NCI-H526 (cell line): ENCODE data around the gene AK4.
"Not testable (repeated sequence)": the region's sequence is repeated elsewhere in the genome, so short reads cannot be mapped to it uniquely, and the experiment has no call there.

Experiments
- DNase-seq, 2 experiments: peaks; one replicate each; lab custom pipeline; 2025; lab: John Stamatoyannopoulos, UW

AK4 gene

DNA sequence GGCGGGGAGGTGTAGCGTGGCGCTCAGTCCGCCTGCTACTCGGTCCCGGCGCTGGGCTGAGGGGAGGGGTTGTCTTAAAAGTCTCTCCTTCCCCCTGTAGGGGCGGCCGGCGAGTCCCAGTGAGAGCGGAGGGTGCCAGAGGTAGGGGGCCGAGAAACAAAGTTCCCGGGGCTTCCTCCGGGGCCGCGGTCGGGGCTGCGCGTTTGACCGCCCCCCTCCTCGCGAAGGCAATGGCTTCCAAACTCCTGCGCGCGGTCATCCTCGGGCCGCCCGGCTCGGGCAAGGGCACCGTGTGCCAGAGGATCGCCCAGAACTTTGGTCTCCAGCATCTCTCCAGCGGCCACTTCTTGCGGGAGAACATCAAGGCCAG is at the start of gene AK4:
Gene AK4, plus strand, starts transcription at position 26 of the 370 bp plus-strand sequence. Its CDS starts 205 bp downstream, at position 231.
- not testable (repeated sequence) for DNase-seq

GRCh38 chr1:65103807-65104206 is 44.2 kb upstream of the AK4 start:
- DNase-seq, result no peak

- no peak for DNase-seq
Measured at GRCh38 chr1:65104854-65105534, 43.0 kb upstream of the AK4 start.

- DNase-seq, result no peak
Measured at GRCh38 chr1:65105596-65105995, 42.4 kb upstream of the AK4 start.

- peak; percentile 10 to 45 for DNase-seq
Measured at GRCh38 chr1:65108025-65108642, 39.9 kb upstream of the AK4 start.

- no peak for DNase-seq
Measured at GRCh38 chr1:65109487-65109886, 38.5 kb upstream of the AK4 start.

GRCh38 chr1:65112811-65113210 is 35.2 kb upstream of the AK4 start:
- DNase-seq, result no peak

DNA sequence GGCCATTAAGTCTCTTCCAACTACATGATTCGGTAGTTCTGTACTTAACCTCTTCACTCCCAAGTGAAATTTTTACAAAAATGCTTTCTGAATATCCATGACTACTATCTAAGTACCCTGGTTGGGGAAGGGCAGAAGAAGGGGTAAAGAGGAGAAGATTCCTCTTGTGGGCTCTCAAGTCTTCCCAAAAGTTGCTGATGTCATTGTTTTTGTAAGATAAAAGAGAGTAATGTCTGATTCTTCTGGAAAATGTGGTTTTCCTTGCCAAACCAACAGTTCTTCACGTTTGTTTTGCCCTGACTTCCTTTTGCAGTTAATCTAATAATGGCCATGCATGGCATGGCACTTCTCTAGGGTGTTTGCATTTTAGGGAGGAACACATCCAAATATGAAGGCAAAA is 34.7 kb upstream of the AK4 start:
- no peak for DNase-seq

GRCh38 chr1:65114322-65114721 is 33.7 kb upstream of the AK4 start:
- DNase-seq, result no peak

GRCh38 chr1:65119951-65120350 is 28.1 kb upstream of the AK4 start:
- no peak for DNase-seq

DNA sequence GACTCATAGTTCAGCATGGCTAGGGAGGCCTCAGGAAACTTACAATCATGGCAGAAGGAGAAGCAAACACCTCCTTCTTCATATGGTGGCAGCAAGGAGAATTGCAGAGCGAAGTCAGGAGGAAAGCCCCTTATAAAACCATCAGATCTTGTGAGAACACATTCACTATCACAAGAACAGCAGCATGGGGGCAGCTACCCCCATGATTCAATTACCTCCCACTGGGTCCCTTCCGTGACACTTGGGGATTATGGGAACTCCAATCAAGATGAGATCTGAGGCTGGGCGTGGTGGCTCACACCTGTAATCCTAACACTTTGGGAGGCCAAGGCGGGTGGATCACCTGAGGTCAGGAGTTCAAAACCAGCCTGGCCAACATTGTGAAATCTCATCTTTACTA is 18.9 kb upstream of the AK4 start:
- not testable (repeated sequence) for DNase-seq

GRCh38 chr1:65138524-65138923 is 9.5 kb upstream of the AK4 start:
- no peak for DNase-seq

GRCh38 chr1:65139793-65140192 is 8.2 kb upstream of the AK4 start:
- not testable (repeated sequence) for DNase-seq

GRCh38 chr1:65141394-65141793 is 6.6 kb upstream of the AK4 start:
- no peak for DNase-seq

DNA sequence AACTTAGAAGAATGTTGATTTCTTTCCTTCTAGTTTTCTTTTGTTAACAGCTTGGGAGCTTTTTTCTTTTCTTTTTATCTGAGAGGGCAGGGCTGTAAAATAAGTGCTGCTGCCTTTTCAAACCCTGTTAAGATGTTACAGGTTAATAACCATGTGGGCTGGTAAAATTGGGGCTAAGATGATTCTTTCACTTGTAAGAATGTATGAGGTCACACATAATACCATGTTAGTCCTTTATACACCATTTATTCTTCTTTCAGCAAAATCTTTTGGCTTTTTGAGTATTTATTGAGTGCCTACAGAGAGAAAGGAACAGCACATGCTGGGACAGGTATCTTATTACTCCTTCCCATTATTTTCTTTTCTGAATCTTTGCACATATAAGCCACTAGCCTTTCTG is 6.1 kb upstream of the AK4 start:
- no peak for DNase-seq

DNA sequence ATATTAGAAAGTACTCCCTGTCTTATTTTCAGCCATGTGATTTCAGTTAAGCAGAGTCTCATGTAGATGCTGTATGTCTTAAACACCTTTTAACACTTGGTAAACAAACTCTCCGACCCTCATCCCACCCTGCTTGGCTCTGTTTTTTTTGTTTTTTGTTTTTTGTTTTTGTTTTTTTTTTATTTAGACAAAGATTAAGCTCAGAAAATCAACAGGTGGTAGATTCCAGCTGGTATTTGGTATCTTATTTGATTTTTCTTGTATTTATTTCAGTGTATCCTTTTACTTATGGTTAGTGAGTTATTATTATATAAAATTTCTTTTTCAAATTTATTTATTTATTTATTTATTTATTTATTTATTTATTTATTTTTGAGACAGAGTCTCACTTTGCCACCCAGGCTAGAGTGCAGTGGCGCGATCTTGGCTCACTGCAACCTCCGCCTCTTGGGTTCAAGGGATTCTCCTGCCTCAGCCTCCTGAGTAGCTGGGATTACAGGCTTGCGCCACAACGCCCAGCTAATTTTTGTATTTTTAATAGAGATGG is 4.8 kb upstream of the AK4 start:
- DNase-seq, result not testable (repeated sequence)

GRCh38 chr1:65146908-65147423 is 1.0 kb upstream of the AK4 start:
- no peak for DNase-seq

DNA sequence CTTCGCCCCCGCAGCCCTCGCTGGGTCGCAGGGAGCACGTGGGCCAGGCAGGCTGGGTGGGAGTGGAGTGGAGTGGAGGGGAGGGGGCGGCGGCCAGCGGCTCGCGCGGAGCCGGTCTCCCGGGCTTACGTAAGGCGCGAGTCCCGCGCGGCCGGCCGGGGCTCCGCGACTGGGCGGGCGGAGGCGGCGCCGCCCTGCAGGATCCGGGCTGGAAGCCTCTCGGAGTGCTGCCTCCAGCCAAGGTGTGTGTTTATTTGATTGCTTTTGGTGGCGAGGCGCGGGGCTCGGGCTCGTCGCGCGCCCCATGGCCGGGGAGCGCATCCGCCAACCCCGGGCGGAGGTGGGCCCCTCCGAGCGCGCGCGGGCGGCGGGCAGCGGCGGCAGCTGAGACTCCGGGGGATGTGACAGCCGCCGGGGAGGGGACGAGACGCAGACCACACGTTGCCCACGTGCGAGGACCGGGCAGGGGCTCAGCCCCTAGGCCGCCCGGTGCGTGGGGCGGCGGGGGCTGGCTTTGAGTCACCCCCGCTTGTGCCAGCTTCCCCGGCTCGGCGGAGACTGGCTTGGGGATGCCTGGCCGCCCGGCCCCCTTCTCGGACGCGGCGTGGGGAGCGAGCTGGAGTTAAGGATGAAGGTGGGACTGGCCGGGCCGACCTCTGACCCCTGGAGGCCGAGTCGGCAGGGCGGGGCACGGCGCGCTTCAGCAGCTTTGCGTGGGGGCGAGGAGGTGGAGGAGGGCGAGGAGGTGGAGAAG is 402 bp upstream of the AK4 start:
- DNase-seq, result peak; percentile 22 to 75

DNA sequence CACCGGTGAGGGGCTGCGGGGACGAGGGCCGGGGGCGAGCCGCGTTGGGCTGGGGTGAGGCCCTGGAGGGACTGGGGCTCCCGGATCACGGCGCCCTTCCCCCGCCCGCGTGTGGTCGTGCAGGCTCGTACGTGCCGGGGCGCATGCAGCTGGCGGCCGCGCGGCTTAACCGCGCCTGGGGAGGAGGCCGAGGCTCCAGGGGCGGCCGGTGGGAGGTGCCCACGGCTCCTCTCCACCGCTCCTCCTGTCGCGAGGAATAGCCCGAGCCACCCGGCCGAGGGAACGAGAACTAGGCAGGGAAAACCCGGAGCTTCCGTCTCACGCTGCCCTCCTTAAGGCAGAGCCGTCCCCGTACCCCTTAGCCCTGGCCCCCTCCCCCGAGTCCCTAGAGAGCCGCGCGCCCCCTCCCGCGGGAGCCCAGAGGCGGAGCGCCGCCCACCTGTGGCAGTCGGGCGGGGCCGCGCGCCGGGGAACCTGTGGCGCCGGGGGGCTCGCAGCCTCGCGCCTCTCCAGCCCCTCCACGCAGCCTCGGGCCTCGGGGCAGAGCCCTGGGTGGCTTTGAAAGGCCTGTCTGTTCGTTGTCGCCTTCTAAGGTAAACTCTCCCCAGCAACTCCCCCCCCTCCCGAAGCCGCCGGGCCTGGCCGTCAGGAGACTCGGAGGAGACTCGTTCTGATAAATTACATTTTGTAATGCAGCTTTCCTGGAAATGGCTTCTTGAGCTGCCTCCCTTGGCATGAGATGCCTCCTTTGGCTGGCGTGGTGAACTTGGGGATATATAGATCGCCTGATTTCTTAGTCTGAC is 746 bp downstream of the AK4 start:
- DNase-seq, result peak; percentile 36 to 86

- DNase-seq, result peak in 1 of 2 experiments; percentile 66
Measured at GRCh38 chr1:65149351-65150107, 1.5 kb downstream of the AK4 start.

DNA sequence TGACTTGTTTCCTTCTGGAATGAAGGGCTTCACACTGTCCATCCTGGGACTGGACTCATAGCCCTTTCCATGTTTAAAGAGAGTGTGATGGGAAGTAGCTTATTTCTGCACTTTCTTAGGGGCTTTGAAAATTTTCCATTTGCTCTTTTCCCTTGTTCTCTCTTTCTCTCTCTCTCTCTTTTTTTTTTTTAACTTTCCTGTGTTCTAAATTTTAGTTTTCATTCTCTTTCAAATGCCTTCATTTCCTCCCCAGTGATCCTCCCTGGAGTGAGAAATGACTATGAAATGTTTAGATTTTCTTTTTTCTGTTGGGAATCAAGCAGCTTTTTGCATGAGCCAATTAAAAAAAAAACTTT is 2.1 kb downstream of the AK4 start:
- DNase-seq, result no peak
